Measurements from ENCODE around the gene CYTH2. TPM values are rescaled to one million over a fixed set of nuclear protein-coding genes. Genes with fewer than 3 reads are reported as not detected.

CYTH2 gene
- total and polyA plus RNA-seq, 9 of the 15 experiments (the other 6 are each of a cell fraction or from before 2014, with no cell fraction given), result 1.8 to 45.2 (median 23.8) TPM

DNA sequence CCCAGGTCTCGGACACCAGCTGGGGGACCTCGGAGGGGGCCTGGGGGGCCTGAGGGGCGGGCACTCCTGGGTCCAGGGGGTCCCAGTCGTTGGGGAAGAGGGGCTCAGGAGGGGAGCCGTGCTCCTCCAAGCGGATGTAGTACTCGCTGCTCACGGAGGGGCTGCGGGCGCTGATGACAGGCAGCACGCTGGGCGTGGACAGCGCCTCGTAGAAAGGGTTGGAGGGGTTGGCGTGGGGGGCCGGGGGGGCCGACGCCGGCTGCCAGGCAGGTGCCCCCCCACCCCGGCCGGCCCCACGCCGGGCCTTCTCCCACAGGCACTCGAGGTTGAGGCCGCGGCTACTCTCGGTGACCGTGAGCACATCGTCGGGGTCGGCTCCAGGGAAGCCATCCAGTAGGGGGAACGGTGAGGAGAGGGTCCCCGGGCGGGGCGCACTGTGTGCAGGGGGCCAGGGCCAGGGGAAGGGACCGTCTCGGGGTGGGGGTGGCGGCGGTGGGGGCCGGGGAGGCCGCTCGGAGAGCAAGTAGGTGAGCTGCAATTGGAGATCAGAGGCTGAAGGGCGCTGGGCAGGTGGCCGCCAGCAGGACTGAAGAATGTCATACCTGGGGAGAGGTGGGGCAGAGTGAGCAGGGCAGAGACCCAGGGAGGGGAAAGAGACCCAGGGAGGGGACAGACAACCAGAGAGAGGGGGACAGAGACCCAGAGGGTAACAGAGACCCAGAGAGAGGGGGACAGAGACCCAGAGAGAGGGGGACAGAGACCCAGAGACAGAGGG lies 30.3 kb downstream of the CYTH2 start:
- BruUV-seq (replicated peaks), result no TSS peak
- no peak for ATAC-seq
- intact Hi-C loops (cut with micrococcal nuclease), result loop anchor here (5.0 to 10.0 kb wide), 2 partner anchors 105 to 167 kb away; partner anchors contain the start of genes GRIN2D and KDELR1
- CTCF ChIA-PET (ENCODE audit: low intra/inter-chr PET ratio), result interaction anchor here (0.6 kb wide), 1 partner anchor 179 kb away, joined by 3 read pairs; no protein-coding TSS in a partner anchor
- Histone ChIP-seq H4K20me1 (replicated peaks; ENCODE audit: control insufficient read depth, insufficient read depth, low read length) (no peaks in the 10 kb centered on the region), H3K9me3 (replicated peaks; ENCODE audit: control insufficient read depth, insufficient read depth, low read depth, low read length) (no peaks in the 10 kb centered on the region), H3K9ac (ENCODE audit: insufficient read depth in 1 of 2, low read depth in 2 of 2, low read length in 2 of 2) (no peak overlapping the region), H3K79me2 (ENCODE audit: control insufficient read depth, insufficient read depth, low read length) (peaks cover 7% of the 10 kb centered on the region; the same call in 2 of the 3 replicates), H3K4me2 (ENCODE audit: insufficient read depth, low read length) (no peak overlapping the region), H3K4me3 (no peak overlapping the region), H3K36me3 (ENCODE audit: control insufficient read depth, insufficient read depth, low read length) (peaks cover 3% of the 10 kb centered on the region; the same call in 1 of the 3 replicates), H3K27ac (ENCODE audit: extremely low read depth, low read depth, low read length) (no peak overlapping the region), H3K27me3 (ENCODE audit: control insufficient read depth in 2 of 2, insufficient read depth in 2 of 2, low read length in 2 of 2) (no peaks in the 10 kb centered on the region), H2AFZ (ENCODE audit: low read depth, low read length) (no peak overlapping the region), H3K4me1 (replicated peaks in 1 of 2; ENCODE audit: control insufficient read depth in 2 of 2, insufficient read depth in 2 of 2, low read length in 2 of 2) (peaks cover 12 to 55% of the 10 kb centered on the region in 2 experiments; a peak in 4 of 5 replicates), H3K9me1 (ENCODE audit: control insufficient read depth, insufficient read depth, low read length) (peaks cover 3% of the 10 kb centered on the region)
- in situ Hi-C loops (cut with MboI), result no loop called here
- no CpG with 5 or more reads among the region's 44 CpGs for WGBS (ENCODE audit: insufficient coverage, low coverage, missing lambda C conversion rate)
- DNase-seq (ENCODE audit: extremely low read depth in 1 of 4, low spot score in 3 of 4), result no peak
- POLR2A ChIA-PET, result interaction anchor here (1.1 kb wide), 1 partner anchor 13 kb away, joined by 3 read pairs; no protein-coding TSS in a partner anchor
- no peak for FAIRE-seq
- TF ChIP-seq U2AF2 (optimal IDR thresholded peaks at IDR 0.05; ENCODE audit: low read depth, low read length) (no peak), DPF2 (IDR thresholded peaks at IDR 0.05) (no peak), NR3C1 (CRISPR knock-in tag; IDR thresholded peaks at IDR 0.05) (no peak), JUNB (CRISPR knock-in tag; conservative IDR thresholded peaks at IDR 0.05) (no peak), MAFG (tag; conservative IDR thresholded peaks at IDR 0.05) (no peak), STAT5B (CRISPR knock-in tag; IDR thresholded peaks at IDR 0.05) (no peak), HCFC1 (IDR thresholded peaks at IDR 0.05; ENCODE audit: low read depth, low read length) (no peak), ZFX (CRISPR knock-in tag; IDR thresholded peaks at IDR 0.05) (no peak), ZNF354B (CRISPR knock-in tag; IDR thresholded peaks at IDR 0.05) (no peak), CTBP1 (IDR thresholded peaks at IDR 0.05; ENCODE audit: borderline replicate concordance) (no peak), ZNF764 (CRISPR knock-in tag; IDR thresholded peaks at IDR 0.05; ENCODE audit: low read depth) (no peak), SRF (CRISPR knock-in tag; IDR thresholded peaks at IDR 0.05) (no peak), NFATC3 (IDR thresholded peaks at IDR 0.05) (no peak)
- TF ChIP-seq, protein P1, sequence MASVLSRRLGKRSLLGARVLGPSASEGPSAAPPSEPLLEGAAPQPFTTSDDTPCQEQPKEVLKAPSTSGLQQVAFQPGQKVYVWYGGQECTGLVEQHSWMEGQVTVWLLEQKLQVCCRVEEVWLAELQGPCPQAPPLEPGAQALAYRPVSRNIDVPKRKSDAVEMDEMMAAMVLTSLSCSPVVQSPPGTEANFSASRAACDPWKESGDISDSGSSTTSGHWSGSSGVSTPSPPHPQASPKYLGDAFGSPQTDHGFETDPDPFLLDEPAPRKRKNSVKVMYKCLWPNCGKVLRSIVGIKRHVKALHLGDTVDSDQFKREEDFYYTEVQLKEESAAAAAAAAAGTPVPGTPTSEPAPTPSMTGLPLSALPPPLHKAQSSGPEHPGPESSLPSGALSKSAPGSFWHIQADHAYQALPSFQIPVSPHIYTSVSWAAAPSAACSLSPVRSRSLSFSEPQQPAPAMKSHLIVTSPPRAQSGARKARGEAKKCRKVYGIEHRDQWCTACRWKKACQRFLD (CRISPR knock-in tag; IDR thresholded peaks at IDR 0.05), result no peak
- TF ChIP-seq, protein P2, sequence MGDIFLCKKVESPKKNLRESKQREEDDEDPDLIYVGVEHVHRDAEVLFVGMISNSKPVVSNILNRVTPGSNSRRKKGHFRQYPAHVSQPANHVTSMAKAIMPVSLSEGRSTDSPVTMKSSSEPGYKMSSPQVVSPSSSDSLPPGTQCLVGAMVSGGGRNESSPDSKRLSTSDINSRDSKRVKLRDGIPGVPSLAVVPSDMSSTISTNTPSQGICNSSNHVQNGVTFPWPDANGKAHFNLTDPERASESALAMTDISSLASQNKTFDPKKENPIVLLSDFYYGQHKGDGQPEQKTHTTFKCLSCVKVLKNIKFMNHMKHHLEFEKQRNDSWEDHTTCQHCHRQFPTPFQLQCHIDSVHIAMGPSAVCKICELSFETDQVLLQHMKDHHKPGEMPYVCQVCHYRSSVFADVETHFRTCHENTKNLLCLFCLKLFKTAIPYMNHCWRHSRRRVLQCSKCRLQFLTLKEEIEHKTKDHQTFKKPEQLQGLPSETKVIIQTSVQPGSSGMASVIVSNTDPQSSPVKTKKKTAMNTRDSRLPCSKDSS (IDR thresholded peaks at IDR 0.05; ENCODE audit: low read depth, partially characterized antibody), result no peak
- TF ChIP-seq, protein P3, sequence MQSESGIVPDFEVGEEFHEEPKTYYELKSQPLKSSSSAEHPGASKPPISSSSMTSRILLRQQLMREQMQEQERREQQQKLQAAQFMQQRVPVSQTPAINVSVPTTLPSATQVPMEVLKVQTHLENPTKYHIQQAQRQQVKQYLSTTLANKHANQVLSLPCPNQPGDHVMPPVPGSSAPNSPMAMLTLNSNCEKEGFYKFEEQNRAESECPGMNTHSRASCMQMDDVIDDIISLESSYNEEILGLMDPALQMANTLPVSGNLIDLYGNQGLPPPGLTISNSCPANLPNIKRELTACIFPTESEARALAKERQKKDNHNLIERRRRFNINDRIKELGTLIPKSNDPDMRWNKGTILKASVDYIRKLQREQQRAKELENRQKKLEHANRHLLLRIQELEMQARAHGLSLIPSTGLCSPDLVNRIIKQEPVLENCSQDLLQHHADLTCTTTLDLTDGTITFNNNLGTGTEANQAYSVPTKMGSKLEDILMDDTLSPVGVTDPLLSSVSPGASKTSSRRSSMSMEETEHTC (IDR thresholded peaks at IDR 0.05), result no peak
- TF ChIP-seq, protein P4, sequence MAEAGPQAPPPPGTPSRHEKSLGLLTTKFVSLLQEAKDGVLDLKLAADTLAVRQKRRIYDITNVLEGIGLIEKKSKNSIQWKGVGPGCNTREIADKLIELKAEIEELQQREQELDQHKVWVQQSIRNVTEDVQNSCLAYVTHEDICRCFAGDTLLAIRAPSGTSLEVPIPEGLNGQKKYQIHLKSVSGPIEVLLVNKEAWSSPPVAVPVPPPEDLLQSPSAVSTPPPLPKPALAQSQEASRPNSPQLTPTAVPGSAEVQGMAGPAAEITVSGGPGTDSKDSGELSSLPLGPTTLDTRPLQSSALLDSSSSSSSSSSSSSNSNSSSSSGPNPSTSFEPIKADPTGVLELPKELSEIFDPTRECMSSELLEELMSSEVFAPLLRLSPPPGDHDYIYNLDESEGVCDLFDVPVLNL (CRISPR knock-in tag; IDR thresholded peaks at IDR 0.05; ENCODE audit: low read depth), result no peak

Data from K562 (cell line).